SKM-1 treated with dmso at 0.1 percent for 144 hours (cell line): Measurements from ENCODE around the gene APC2.
"Not testable (repeated sequence)": the region's sequence is repeated elsewhere in the genome, so short reads cannot be mapped to it uniquely, and the experiment has no call there.

Experiments
- DNase-seq: peaks from one replicate; lab custom pipeline; 2025; ENCODE audit not compliant: unreplicated experiment; lab: John Stamatoyannopoulos, UW

The APC2 gene

GRCh38 chr19:1510807-1511206 lies 60.9 kb downstream of the APC2 start:
- no peak for DNase-seq

GRCh38 chr19:1511318-1512317 lies 61.7 kb downstream of the APC2 start:
- no peak for DNase-seq

- DNase-seq = peak; percentile 41
Measured at GRCh38 chr19:1512671-1513498, 63.0 kb downstream of the APC2 start, which contains the start of gene ADAMTSL5. Gene ADAMTSL5 (minus strand): TSS chr19:1513019. CDS start chr19:1510943, 2,076 bp downstream.

GRCh38 chr19:1513499-1514294 lies 63.8 kb downstream of the APC2 start:
- DNase-seq = peak; percentile 30

GRCh38 chr19:1514295-1514661 lies 64.4 kb downstream of the APC2 start:
- no peak for DNase-seq

GRCh38 chr19:1514986-1515721 lies 65.2 kb downstream of the APC2 start:
- no peak for DNase-seq

- DNase-seq = no peak
Measured at GRCh38 chr19:1516395-1516753, 66.5 kb downstream of the APC2 start.

GRCh38 chr19:1518471-1518870 lies 68.5 kb downstream of the APC2 start:
- DNase-seq = no peak

- DNase-seq = not testable (repeated sequence)
Measured at GRCh38 chr19:1519802-1520201, 69.9 kb downstream of the APC2 start.

- no peak for DNase-seq
Measured at GRCh38 chr19:1520203-1520780, 70.4 kb downstream of the APC2 start.

GRCh38 chr19:1521636-1522035 lies 71.7 kb downstream of the APC2 start:
- no peak for DNase-seq

GRCh38 chr19:1522061-1522460 lies 72.1 kb downstream of the APC2 start:
- no peak for DNase-seq

GRCh38 chr19:1522838-1523237 lies 72.9 kb downstream of the APC2 start:
- no peak for DNase-seq
